Mesothelial cell of epicardium (in vitro differentiated cells): ENCODE data around the gene SPATA31E1. TPM values are rescaled to one million over a fixed set of nuclear protein-coding genes. Genes with fewer than 3 reads are reported as not detected.

ENCODE experiments used
- DNase-seq, 2 experiments: peaks; one replicate each; pipeline ENCODE4 v3.0.0; 2021; ENCODE audit warnings: low spot score in 2 of 2; ENCODE audit not compliant: unreplicated experiment in 2 of 2
- H3K27ac Mint-ChIP-seq: 2 replicates; pipeline ENCODE4 v1.8.0; 2021; ENCODE audit warnings: mixed read lengths
- H3K27me3 Mint-ChIP-seq: 2 replicates; pipeline ENCODE4 v1.8.0; 2021; ENCODE audit warnings: low read depth, mixed read lengths
- H3K36me3 Mint-ChIP-seq: 2 replicates; pipeline ENCODE4 v1.8.0; 2021; ENCODE audit warnings: mixed read lengths
- H3K4me1 Mint-ChIP-seq: 2 replicates; pipeline ENCODE4 v1.8.0; 2021; ENCODE audit warnings: mixed read lengths
- H3K4me3 Mint-ChIP-seq: 2 replicates; pipeline ENCODE4 v1.8.0; 2021; ENCODE audit warnings: mild to moderate bottlenecking, moderate library complexity, mixed read lengths
- H3K9me3 Mint-ChIP-seq: 2 replicates; pipeline ENCODE4 v1.8.0; 2021; ENCODE audit warnings: mixed read lengths
- CTCF ChIP-seq: fragments of 200-600 bp; sonication (generic); IDR thresholded peaks from one replicate; pipeline ENCODE4 v1.5.0; 2021; ENCODE audit warnings: antibody characterized with exemption; ENCODE audit not compliant: unreplicated experiment
- total RNA-seq: library from RNA; stranded (reverse); gene quantifications from 3 replicates; pipeline ENCODE4 v1.2.1, GENCODE V29; 2021

The SPATA31E1 gene
- total RNA-seq, 1 donor from 2014 or later, result 0.09 TPM

GRCh38 chr9:87880683-87881082 lies 2.0 kb upstream of the SPATA31E1 start:
- peaks cover 6% of the 10 kb centered on the region for H3K4me1 Mint-ChIP-seq
- H3K27me3 Mint-ChIP-seq, result no peaks in the 10 kb centered on the region
- TF ChIP-seq CTCF, result no peak
- H3K4me3 Mint-ChIP-seq, result no peak overlapping the region
- no peak overlapping the region for H3K27ac Mint-ChIP-seq
- peaks cover 11% of the 10 kb centered on the region for H3K9me3 Mint-ChIP-seq
- no peak for DNase-seq
- H3K36me3 Mint-ChIP-seq, result no peaks in the 10 kb centered on the region

GRCh38 chr9:87883274-87883673 lies 597 bp downstream of the SPATA31E1 start:
- Mint-ChIP-seq H3K27me3 (no peaks in the 10 kb centered on the region), H3K9me3 (peaks cover 5% of the 10 kb centered on the region), H3K4me3 (no peak overlapping the region), H3K4me1 (peaks cover 2% of the 10 kb centered on the region), H3K36me3 (no peaks in the 10 kb centered on the region), H3K27ac (no peak overlapping the region)
- no peak for DNase-seq
- no peak for TF ChIP-seq CTCF

- no peak overlapping the region for H3K4me3 Mint-ChIP-seq
- H3K36me3 Mint-ChIP-seq, result no peaks in the 10 kb centered on the region
- DNase-seq, result no peak
- no peak for TF ChIP-seq CTCF
- H3K27me3 Mint-ChIP-seq, result no peaks in the 10 kb centered on the region
- no peak overlapping the region for H3K27ac Mint-ChIP-seq
- H3K4me1 Mint-ChIP-seq, result peaks cover 2% of the 10 kb centered on the region
- H3K9me3 Mint-ChIP-seq, result no peaks in the 10 kb centered on the region
These were observed 1.3 kb downstream of the SPATA31E1 start for GRCh38 chr9:87883990-87884389.

- Mint-ChIP-seq H3K27ac (no peak overlapping the region), H3K4me1 (peaks cover 2% of the 10 kb centered on the region), H3K36me3 (no peaks in the 10 kb centered on the region), H3K4me3 (no peak overlapping the region), H3K27me3 (no peaks in the 10 kb centered on the region), H3K9me3 (no peaks in the 10 kb centered on the region)
- TF ChIP-seq CTCF, result no peak
- DNase-seq, result no peak
These were observed 2.1 kb downstream of the SPATA31E1 start for GRCh38 chr9:87884578-87885459.

GRCh38 chr9:87885484-87886189 lies 3.0 kb downstream of the SPATA31E1 start:
- Mint-ChIP-seq H3K9me3 (no peaks in the 10 kb centered on the region), H3K4me1 (no peaks in the 10 kb centered on the region), H3K4me3 (no peak overlapping the region), H3K27ac (no peak overlapping the region), H3K27me3 (no peaks in the 10 kb centered on the region), H3K36me3 (no peaks in the 10 kb centered on the region)
- no peak for DNase-seq
- no peak for TF ChIP-seq CTCF
